WTC11 (cell line): Measurements from ENCODE around the gene EFS. TPM values are rescaled to one million over a fixed set of nuclear protein-coding genes. Genes with fewer than 3 reads are reported as not detected.

Experiments used
- ATAC-seq: fragments of 200-7000 bp; cut with Tn5 transposase; 2 replicates; pipeline ENCODE4 v1.10.0; 2021; ENCODE audit warnings: mild to moderate bottlenecking, moderate library complexity
- CTCF ChIA-PET: fragments of 300-600 bp; sonication (Branson Sonifier 250); formaldehyde crosslinking; loops from one replicate; lab custom pipeline; 2021; ENCODE audit warnings: antibody characterized with exemption; lab: Charles Lee
- POLR2A ChIA-PET: fragments of 350-600 bp; sonication (Branson Sonifier 250); formaldehyde crosslinking; loops from one replicate; lab custom pipeline; 2021; ENCODE audit warnings: antibody characterized with exemption; lab: Charles Lee
- DNase-seq: peaks from one replicate; pipeline ENCODE4 v3.0.0; 2021; ENCODE audit warnings: low spot score
- H3K27ac Mint-ChIP-seq: 2 replicates; pipeline ENCODE4 v1.8.0; 2021; ENCODE audit warnings: mixed read lengths
- H3K27me3 Mint-ChIP-seq: 2 replicates; pipeline ENCODE4 v1.8.0; 2021; ENCODE audit warnings: low read depth, mild to moderate bottlenecking, moderate library complexity, mixed read lengths
- H3K36me3 Mint-ChIP-seq: 2 replicates; pipeline ENCODE4 v1.8.0; 2021; ENCODE audit warnings: mixed read lengths
- H3K4me1 Mint-ChIP-seq: 2 replicates; pipeline ENCODE4 v1.8.0; 2022; ENCODE audit warnings: mixed read lengths
- H3K4me3 Mint-ChIP-seq: 2 replicates; pipeline ENCODE4 v1.8.0; 2021; ENCODE audit warnings: mild to moderate bottlenecking, moderate library complexity, mixed read lengths
- H3K9me3 Mint-ChIP-seq: 2 replicates; pipeline ENCODE4 v1.8.0; 2021; ENCODE audit warnings: mixed read lengths
- CBFB ChIP-seq: sonication (generic); formaldehyde crosslinking; IDR thresholded peaks from 2 replicates; pipeline ENCODE4 v1.8.1; 2022; ENCODE audit warnings: mild to moderate bottlenecking, low read depth, missing genetic modification reagents
- CREB1 ChIP-seq: sonication (generic); formaldehyde crosslinking; IDR thresholded peaks from 2 replicates; pipeline ENCODE4 v1.8.0; 2023; ENCODE audit warnings: mild to moderate bottlenecking, missing genetic modification reagents
- EMX1 ChIP-seq: fragments of 250-450 bp; sonication (Bioruptor Pico); IDR thresholded peaks from 2 replicates; pipeline ENCODE4 v1.8.0; 2021; ENCODE audit warnings: mild to moderate bottlenecking
- GABPB1 ChIP-seq: sonication (generic); formaldehyde crosslinking; IDR thresholded peaks from 2 replicates; pipeline ENCODE4 v1.8.1; 2023; ENCODE audit warnings: mild to moderate bottlenecking, missing genetic modification reagents
- GRHL2 ChIP-seq: fragments of 250-450 bp; sonication (Bioruptor Pico); IDR thresholded peaks from 2 replicates; pipeline ENCODE4 v1.8.0; 2022; ENCODE audit warnings: mild to moderate bottlenecking, moderate library complexity; ENCODE audit not compliant: insufficient replicate concordance, severe bottlenecking
- JAZF1 ChIP-seq: fragments of 250-450 bp; sonication (Bioruptor Pico); IDR thresholded peaks from 2 replicates; pipeline ENCODE4 v1.9.0; 2021; ENCODE audit warnings: moderate library complexity, mild to moderate bottlenecking, inconsistent platforms
- JUN ChIP-seq: sonication (generic); formaldehyde crosslinking; IDR thresholded peaks from 2 replicates; pipeline ENCODE4 v1.8.0; 2023; ENCODE audit warnings: mild to moderate bottlenecking, missing genetic modification reagents
- ZBTB21 ChIP-seq: sonication (generic); formaldehyde crosslinking; IDR thresholded peaks from 2 replicates; pipeline ENCODE4 v1.8.1; 2023; ENCODE audit warnings: mild to moderate bottlenecking, missing genetic modification reagents, borderline replicate concordance
- ZNF121 ChIP-seq: sonication (generic); formaldehyde crosslinking; IDR thresholded peaks from 2 replicates; pipeline ENCODE4 v1.8.0; 2023; ENCODE audit warnings: missing genetic modification reagents
- ZNF263 ChIP-seq: sonication (generic); formaldehyde crosslinking; IDR thresholded peaks from 2 replicates; pipeline ENCODE4 v1.8.1; 2022; ENCODE audit warnings: low read depth, mild to moderate bottlenecking, moderate library complexity, missing genetic modification reagents
- ZNF396 ChIP-seq: fragments of 250-450 bp; sonication (Bioruptor Pico); IDR thresholded peaks from 2 replicates; pipeline ENCODE4 v1.8.0; 2021; ENCODE audit warnings: mild to moderate bottlenecking, moderate library complexity, borderline replicate concordance
- ZNF416 ChIP-seq: fragments of 250-450 bp; sonication (Bioruptor Pico); IDR thresholded peaks from 2 replicates; pipeline ENCODE4 v1.9.0; 2021; ENCODE audit warnings: mild to moderate bottlenecking, inconsistent platforms
- total RNA-seq: library from RNA; stranded (reverse); gene quantifications from 3 replicates; pipeline ENCODE4 v1.2.3, GENCODE V29; 2021
- TF ChIP-seq, protein P1 (sequence below): fragments of 250-450 bp; sonication (Bioruptor Pico); IDR thresholded peaks from 2 replicates; pipeline ENCODE4 v1.9.0; 2021; ENCODE audit warnings: moderate library complexity, mild to moderate bottlenecking, inconsistent platforms, borderline replicate concordance
- TF ChIP-seq, protein P2 (sequence below): sonication (generic); formaldehyde crosslinking; conservative IDR thresholded peaks from 2 replicates; pipeline ENCODE4 v1.8.1; 2022; ENCODE audit warnings: mild to moderate bottlenecking, missing genetic modification reagents
- TF ChIP-seq, protein P3 (sequence below): sonication (generic); formaldehyde crosslinking; IDR thresholded peaks from 2 replicates; pipeline ENCODE4 v1.8.1; 2022; ENCODE audit warnings: low read depth, missing genetic modification reagents, borderline replicate concordance
- TF ChIP-seq, protein P4 (sequence below): fragments of 250-450 bp; sonication (Bioruptor Pico); IDR thresholded peaks from 2 replicates; pipeline ENCODE4 v2.1.2; 2022; ENCODE audit warnings: mild to moderate bottlenecking, moderate library complexity
- TF ChIP-seq, protein P5 (sequence below): sonication (generic); formaldehyde crosslinking; IDR thresholded peaks from 2 replicates; pipeline ENCODE4 v1.8.1; 2023; ENCODE audit warnings: mild to moderate bottlenecking, missing genetic modification reagents, moderate library complexity
- TF ChIP-seq, protein P6 (sequence below): sonication (generic); formaldehyde crosslinking; IDR thresholded peaks from 2 replicates; pipeline ENCODE4 v1.8.0; 2022; ENCODE audit warnings: mild to moderate bottlenecking, missing genetic modification reagents
- TF ChIP-seq, protein P7 (sequence below): sonication (generic); formaldehyde crosslinking; IDR thresholded peaks from 2 replicates; pipeline ENCODE4 v1.8.1; 2022; ENCODE audit warnings: missing genetic modification reagents, borderline replicate concordance
- TF ChIP-seq, protein P8 (sequence below): fragments of 250-450 bp; sonication (Bioruptor Pico); IDR thresholded peaks from 2 replicates; pipeline ENCODE4 v1.9.0; 2021; ENCODE audit warnings: mild to moderate bottlenecking, borderline replicate concordance
- TF ChIP-seq, protein P9 (sequence below): sonication (generic); formaldehyde crosslinking; IDR thresholded peaks from 2 replicates; pipeline ENCODE4 v1.8.0; 2023; ENCODE audit warnings: mild to moderate bottlenecking, missing genetic modification reagents

EFS gene
- total RNA-seq, 1 experiment from 2014 or later: 35.3 TPM

DNA sequence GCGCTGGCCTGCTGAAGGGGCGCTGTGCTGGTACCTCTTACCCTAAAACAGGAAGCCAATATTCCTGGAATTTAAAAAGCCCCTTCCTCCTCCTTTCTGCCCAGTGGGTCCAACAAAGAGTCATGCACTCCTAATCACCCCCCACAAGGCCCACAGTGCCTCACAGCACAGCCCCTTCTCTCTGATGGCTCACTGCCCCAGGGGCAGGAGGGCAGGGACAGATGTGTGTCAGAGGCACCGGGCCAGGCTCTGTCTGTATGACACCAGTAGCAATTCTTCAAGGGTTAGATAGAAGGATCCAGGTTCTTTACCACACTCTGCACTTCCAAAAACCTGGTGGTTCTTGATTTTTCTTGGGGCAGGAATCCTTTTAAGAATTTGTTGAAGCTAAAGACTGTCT is 34.2 kb upstream of the EFS start:
- Mint-ChIP-seq H3K27me3 (peaks cover 22% of the 10 kb centered on the region), H3K9me3 (no peaks in the 10 kb centered on the region), H3K4me3 (no peak overlapping the region), H3K36me3 (no peaks in the 10 kb centered on the region), H3K4me1 (0 out of 2 replicates have a peak, but pooled peaks cover 2% of the 10 kb centered on the region)
- POLR2A ChIA-PET: no interaction called here
- ATAC-seq (no peak), DNase-seq (no peak)
- TF ChIP-seq JAZF1 (CRISPR knock-in tag): no peak
- TF ChIP-seq, protein P1, sequence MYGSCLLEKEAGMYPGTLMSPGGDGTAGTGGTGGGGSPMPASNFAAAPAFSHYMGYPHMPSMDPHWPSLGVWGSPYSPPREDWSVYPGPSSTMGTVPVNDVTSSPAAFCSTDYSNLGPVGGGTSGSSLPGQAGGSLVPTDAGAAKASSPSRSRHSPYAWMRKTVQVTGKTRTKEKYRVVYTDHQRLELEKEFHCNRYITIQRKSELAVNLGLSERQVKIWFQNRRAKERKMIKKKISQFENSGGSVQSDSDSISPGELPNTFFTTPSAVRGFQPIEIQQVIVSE (CRISPR knock-in tag): no peak
- TF ChIP-seq ZNF263 (CRISPR knock-in tag): no peak
- no peak for TF ChIP-seq GRHL2 (CRISPR knock-in tag)
- no peak for TF ChIP-seq JUN (CRISPR knock-in tag)
- TF ChIP-seq GABPB1 (CRISPR knock-in tag): no peak
- no peak for TF ChIP-seq ZNF121 (CRISPR knock-in tag)
- TF ChIP-seq ZBTB21 (CRISPR knock-in tag): no peak
- TF ChIP-seq CREB1 (CRISPR knock-in tag): no peak
- TF ChIP-seq, protein P2, sequence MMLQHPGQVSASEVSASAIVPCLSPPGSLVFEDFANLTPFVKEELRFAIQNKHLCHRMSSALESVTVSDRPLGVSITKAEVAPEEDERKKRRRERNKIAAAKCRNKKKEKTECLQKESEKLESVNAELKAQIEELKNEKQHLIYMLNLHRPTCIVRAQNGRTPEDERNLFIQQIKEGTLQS (CRISPR knock-in tag): no peak
- TF ChIP-seq, protein P3, sequence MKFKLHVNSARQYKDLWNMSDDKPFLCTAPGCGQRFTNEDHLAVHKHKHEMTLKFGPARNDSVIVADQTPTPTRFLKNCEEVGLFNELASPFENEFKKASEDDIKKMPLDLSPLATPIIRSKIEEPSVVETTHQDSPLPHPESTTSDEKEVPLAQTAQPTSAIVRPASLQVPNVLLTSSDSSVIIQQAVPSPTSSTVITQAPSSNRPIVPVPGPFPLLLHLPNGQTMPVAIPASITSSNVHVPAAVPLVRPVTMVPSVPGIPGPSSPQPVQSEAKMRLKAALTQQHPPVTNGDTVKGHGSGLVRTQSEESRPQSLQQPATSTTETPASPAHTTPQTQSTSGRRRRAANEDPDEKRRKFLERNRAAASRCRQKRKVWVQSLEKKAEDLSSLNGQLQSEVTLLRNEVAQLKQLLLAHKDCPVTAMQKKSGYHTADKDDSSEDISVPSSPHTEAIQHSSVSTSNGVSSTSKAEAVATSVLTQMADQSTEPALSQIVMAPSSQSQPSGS (CRISPR knock-in tag): no peak
- TF ChIP-seq, all 79 proteins: peak for 0
- H3K27ac Mint-ChIP-seq: no peak overlapping the region
- CTCF ChIA-PET: interaction anchor here (1.2 kb wide), 1 partner anchor 19 kb away, joined by 3 read pairs; no protein-coding TSS in a partner anchor

DNA sequence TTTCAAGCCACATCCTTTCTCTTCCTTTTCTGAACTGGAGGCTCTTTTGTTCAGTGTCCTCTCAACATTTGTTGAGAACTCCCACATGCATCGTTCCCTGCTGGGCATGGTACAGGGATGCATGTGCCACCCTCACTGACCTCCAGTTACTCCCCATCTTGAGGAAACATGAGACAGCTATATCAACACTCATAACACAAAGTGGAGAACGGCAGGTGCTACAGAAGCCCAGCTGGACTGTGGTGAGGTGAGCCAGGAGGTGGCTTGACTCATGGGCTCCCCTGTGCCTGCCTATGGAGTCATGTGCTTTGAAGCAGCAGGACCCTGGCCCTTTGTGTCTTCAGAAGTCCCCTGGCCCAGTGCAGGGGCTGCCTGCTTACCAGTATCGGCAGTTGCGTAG is 33.4 kb upstream of the EFS start:
- ChIA-PET POLR2A (no interaction called here), CTCF (interaction anchor here (1.9 kb wide), 1 partner anchor 18 kb away, joined by 6 read pairs; no protein-coding TSS in a partner anchor)
- Mint-ChIP-seq H3K4me1 (0 out of 2 replicates have a peak, but pooled peaks cover 2% of the 10 kb centered on the region), H3K4me3 (no peak overlapping the region), H3K27me3 (peaks cover 19% of the 10 kb centered on the region), H3K27ac (no peak overlapping the region), H3K9me3 (peaks cover 5% of the 10 kb centered on the region), H3K36me3 (no peaks in the 10 kb centered on the region)
- DNase-seq (no peak), ATAC-seq (no peak)
- TF ChIP-seq ZNF416 (CRISPR knock-in tag) (no peak), EMX1 (no peak), ZNF396 (CRISPR knock-in tag) (no peak), JAZF1 (CRISPR knock-in tag) (no peak), CBFB (CRISPR knock-in tag) (no peak)
- TF ChIP-seq, protein P4, sequence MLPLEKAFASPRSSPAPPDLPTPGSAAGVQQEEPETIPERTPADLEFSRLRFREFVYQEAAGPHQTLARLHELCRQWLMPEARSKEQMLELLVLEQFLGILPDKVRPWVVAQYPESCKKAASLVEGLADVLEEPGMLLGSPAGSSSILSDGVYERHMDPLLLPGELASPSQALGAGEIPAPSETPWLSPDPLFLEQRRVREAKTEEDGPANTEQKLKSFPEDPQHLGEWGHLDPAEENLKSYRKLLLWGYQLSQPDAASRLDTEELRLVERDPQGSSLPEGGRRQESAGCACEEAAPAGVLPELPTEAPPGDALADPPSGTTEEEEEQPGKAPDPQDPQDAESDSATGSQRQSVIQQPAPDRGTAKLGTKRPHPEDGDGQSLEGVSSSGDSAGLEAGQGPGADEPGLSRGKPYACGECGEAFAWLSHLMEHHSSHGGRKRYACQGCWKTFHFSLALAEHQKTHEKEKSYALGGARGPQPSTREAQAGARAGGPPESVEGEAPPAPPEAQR: no peak
- TF ChIP-seq, protein P5, sequence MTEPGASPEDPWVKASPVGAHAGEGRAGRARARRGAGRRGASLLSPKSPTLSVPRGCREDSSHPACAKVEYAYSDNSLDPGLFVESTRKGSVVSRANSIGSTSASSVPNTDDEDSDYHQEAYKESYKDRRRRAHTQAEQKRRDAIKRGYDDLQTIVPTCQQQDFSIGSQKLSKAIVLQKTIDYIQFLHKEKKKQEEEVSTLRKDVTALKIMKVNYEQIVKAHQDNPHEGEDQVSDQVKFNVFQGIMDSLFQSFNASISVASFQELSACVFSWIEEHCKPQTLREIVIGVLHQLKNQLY (CRISPR knock-in tag): no peak
- TF ChIP-seq, protein P6, sequence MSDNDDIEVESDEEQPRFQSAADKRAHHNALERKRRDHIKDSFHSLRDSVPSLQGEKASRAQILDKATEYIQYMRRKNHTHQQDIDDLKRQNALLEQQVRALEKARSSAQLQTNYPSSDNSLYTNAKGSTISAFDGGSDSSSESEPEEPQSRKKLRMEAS (CRISPR knock-in tag): no peak
- TF ChIP-seq, protein P7, sequence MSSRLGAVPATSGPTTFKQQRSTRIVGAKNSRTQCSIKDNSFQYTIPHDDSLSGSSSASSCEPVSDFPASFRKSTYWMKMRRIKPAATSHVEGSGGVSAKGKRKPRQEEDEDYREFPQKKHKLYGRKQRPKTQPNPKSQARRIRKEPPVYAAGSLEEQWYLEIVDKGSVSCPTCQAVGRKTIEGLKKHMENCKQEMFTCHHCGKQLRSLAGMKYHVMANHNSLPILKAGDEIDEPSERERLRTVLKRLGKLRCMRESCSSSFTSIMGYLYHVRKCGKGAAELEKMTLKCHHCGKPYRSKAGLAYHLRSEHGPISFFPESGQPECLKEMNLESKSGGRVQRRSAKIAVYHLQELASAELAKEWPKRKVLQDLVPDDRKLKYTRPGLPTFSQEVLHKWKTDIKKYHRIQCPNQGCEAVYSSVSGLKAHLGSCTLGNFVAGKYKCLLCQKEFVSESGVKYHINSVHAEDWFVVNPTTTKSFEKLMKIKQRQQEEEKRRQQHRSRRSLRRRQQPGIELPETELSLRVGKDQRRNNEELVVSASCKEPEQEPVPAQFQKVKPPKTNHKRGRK: no peak
- TF ChIP-seq, protein P8, sequence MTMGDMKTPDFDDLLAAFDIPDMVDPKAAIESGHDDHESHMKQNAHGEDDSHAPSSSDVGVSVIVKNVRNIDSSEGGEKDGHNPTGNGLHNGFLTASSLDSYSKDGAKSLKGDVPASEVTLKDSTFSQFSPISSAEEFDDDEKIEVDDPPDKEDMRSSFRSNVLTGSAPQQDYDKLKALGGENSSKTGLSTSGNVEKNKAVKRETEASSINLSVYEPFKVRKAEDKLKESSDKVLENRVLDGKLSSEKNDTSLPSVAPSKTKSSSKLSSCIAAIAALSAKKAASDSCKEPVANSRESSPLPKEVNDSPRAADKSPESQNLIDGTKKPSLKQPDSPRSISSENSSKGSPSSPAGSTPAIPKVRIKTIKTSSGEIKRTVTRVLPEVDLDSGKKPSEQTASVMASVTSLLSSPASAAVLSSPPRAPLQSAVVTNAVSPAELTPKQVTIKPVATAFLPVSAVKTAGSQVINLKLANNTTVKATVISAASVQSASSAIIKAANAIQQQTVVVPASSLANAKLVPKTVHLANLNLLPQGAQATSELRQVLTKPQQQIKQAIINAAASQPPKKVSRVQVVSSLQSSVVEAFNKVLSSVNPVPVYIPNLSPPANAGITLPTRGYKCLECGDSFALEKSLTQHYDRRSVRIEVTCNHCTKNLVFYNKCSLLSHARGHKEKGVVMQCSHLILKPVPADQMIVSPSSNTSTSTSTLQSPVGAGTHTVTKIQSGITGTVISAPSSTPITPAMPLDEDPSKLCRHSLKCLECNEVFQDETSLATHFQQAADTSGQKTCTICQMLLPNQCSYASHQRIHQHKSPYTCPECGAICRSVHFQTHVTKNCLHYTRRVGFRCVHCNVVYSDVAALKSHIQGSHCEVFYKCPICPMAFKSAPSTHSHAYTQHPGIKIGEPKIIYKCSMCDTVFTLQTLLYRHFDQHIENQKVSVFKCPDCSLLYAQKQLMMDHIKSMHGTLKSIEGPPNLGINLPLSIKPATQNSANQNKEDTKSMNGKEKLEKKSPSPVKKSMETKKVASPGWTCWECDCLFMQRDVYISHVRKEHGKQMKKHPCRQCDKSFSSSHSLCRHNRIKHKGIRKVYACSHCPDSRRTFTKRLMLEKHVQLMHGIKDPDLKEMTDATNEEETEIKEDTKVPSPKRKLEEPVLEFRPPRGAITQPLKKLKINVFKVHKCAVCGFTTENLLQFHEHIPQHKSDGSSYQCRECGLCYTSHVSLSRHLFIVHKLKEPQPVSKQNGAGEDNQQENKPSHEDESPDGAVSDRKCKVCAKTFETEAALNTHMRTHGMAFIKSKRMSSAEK (CRISPR knock-in tag): no peak
- TF ChIP-seq, protein P9, sequence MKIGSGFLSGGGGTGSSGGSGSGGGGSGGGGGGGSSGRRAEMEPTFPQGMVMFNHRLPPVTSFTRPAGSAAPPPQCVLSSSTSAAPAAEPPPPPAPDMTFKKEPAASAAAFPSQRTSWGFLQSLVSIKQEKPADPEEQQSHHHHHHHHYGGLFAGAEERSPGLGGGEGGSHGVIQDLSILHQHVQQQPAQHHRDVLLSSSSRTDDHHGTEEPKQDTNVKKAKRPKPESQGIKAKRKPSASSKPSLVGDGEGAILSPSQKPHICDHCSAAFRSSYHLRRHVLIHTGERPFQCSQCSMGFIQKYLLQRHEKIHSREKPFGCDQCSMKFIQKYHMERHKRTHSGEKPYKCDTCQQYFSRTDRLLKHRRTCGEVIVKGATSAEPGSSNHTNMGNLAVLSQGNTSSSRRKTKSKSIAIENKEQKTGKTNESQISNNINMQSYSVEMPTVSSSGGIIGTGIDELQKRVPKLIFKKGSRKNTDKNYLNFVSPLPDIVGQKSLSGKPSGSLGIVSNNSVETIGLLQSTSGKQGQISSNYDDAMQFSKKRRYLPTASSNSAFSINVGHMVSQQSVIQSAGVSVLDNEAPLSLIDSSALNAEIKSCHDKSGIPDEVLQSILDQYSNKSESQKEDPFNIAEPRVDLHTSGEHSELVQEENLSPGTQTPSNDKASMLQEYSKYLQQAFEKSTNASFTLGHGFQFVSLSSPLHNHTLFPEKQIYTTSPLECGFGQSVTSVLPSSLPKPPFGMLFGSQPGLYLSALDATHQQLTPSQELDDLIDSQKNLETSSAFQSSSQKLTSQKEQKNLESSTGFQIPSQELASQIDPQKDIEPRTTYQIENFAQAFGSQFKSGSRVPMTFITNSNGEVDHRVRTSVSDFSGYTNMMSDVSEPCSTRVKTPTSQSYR (CRISPR knock-in tag): no peak
